GM18907 (cell line): Measurements from ENCODE around the gene BIRC5.

Experiments
- ATAC-seq: cut with Tn5 transposase; IDR thresholded peaks from one replicate; pipeline ENCODE4 v1.9.1; 2021; ENCODE audit warnings: mild to moderate bottlenecking, moderate library complexity; ENCODE audit not compliant: unreplicated experiment

Gene BIRC5

GRCh38 chr17:78271419-78272170 lies 57.5 kb downstream of the BIRC5 start:
- no peak for ATAC-seq

- no peak for ATAC-seq
Measured at GRCh38 chr17:78272181-78272913, 58.3 kb downstream of the BIRC5 start.

- no peak for ATAC-seq
Measured at GRCh38 chr17:78272914-78273258, 58.8 kb downstream of the BIRC5 start.

GRCh38 chr17:78273813-78274212 lies 59.8 kb downstream of the BIRC5 start:
- no peak for ATAC-seq
